Fibroblast of upper back skin (primary cell): ENCODE data around the gene RPAP3.

Experiments
- DNase-seq: peaks from one replicate; pipeline ENCODE4 v3.0.0-alpha.2; 2013

Gene RPAP3, protein sequence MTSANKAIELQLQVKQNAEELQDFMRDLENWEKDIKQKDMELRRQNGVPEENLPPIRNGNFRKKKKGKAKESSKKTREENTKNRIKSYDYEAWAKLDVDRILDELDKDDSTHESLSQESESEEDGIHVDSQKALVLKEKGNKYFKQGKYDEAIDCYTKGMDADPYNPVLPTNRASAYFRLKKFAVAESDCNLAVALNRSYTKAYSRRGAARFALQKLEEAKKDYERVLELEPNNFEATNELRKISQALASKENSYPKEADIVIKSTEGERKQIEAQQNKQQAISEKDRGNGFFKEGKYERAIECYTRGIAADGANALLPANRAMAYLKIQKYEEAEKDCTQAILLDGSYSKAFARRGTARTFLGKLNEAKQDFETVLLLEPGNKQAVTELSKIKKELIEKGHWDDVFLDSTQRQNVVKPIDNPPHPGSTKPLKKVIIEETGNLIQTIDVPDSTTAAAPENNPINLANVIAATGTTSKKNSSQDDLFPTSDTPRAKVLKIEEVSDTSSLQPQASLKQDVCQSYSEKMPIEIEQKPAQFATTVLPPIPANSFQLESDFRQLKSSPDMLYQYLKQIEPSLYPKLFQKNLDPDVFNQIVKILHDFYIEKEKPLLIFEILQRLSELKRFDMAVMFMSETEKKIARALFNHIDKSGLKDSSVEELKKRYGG

DNA sequence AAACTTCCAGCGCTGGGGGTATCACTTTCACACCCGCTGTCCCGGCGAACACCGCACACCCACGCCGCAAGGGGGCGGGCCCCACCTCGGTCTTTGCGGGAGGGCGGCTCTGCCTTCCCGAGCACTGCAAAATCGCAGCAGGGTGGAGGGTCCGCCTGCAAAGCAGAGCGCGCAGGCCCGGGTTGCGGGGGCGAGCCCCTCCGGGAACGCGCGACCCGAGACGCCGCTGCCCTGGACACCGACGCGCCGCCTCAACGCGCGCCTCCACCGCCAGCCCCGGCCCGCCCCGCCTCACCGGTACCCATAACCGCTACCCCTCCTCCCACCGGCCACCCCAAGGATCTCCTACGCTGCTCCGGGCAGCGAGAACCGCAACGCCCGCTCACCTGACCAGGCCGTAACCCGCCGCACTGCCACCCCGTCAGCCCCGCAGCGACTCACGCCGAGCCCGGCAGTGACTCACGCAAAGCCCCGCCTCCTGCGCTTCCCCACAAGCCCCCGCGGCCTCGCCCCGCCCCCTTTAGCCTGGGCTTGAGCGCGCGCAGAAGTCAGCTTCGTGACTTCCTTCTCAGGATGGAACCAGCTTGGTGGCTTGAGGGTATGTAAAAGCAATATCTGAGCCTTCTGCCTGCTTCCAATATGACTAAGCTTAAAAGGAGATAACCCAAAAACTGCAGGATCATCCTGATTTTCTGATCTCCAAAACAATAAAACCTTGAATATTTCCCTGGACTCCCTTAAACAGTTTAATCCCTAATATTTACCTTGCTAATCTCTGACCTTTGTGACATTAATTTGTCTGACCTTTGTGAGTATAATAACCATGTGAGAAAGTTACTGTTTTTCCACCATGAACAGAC lies at the start of gene RPAP3:
RPAP3 (minus strand) TSS at position 465 of the 860 bp plus-strand sequence. CDS start 3,190 bp downstream, outside the sequence.
- DNase-seq: peak; percentile 90

DNA sequence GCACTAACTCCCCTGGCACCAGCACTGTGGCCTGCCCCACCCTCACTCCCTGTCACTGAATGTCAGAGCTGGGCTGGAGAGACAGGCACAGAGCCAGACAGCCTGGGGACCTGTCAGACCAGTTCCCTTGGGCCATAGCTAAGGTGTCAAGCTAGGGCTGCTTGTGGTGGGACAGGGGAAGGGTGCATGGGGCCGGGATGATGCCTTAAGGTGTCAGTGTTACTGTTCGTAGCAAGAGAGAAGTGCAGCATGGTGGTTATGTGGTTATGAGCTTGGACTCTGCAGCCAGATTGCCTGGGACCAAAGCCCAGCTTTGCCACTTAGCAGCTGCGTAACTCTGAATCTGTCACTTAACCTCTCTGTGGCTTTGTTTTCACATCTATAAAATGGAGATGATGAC lies 49.1 kb upstream of the RPAP3 start:
- DNase-seq: no peak

GRCh38 chr12:47754126-47754525 lies 48.3 kb upstream of the RPAP3 start:
- no peak for DNase-seq

GRCh38 chr12:47753021-47754001 lies 47.5 kb upstream of the RPAP3 start:
- DNase-seq: no peak

GRCh38 chr12:47752552-47752951 lies 46.7 kb upstream of the RPAP3 start:
- DNase-seq: peak; percentile 34

DNA sequence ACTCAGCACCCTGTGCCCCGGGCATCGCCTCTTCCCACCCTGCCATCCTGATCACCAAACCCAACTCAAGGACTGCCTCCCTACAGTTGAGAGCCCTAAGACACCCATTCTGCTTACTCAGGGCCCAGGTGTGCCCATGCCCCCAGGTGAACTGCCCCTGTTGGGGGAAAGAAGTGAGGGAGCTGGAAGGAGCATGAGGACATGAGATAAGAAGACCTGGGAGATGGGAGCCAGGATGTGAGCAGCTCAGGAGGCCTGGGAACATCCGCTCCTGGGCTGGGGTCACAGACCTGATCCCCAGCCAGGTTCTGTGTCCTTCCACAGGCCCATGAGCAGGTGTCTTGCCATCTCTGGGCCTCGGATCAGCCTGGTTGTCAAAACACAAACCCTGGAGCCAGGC lies 46.3 kb upstream of the RPAP3 start:
- DNase-seq: no peak

GRCh38 chr12:47751561-47751960 lies 45.7 kb upstream of the RPAP3 start:
- DNase-seq: no peak

DNA sequence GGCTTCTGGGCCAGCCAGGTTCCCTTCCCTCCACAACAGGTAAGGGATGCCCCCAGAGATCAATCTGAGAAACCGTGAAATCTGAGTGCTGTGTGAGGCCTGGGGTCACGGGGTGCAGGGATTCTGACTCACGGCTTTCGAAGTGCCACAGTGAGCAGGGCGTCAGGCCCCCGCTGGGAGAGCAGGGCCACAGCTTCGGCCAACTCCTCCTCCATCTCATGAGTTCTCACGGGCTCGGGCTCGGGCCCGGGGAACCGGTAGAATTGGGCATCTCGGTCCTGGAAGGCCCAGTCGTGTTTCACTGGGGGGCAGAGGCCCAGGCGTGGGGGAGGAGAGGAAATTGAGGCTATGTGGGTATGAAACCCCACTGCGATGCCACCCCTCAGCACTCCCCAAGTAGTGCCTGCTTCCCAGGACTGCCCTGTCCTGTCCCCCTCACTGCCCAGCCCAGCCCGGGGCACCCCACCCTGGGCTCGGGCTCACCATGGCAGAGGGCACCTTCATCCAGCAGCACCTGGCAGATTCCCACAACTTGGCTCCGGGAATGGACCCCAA lies 45.2 kb upstream of the RPAP3 start:
- no peak for DNase-seq

GRCh38 chr12:47750229-47750798 lies 44.5 kb upstream of the RPAP3 start:
- DNase-seq: no peak

DNA sequence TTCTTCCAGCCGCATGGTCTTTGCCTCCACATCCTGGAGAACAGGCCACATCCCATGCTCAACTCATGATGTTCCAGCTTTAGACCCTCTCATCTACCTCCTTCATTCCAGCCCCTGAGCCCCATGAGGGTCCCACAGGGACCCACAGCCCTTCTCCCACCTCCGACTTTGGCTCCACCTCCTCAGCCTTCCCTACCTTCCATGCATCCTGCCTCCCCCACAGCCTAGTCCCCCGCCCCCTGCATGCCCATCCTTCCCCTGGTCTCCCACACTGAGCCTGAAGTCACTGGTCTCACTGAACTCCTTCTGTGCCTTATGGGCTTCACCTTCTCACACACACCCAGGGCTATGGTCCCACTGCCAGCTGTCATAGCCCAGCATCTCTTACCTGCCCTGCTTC lies 43.1 kb upstream of the RPAP3 start:
- no peak for DNase-seq

DNA sequence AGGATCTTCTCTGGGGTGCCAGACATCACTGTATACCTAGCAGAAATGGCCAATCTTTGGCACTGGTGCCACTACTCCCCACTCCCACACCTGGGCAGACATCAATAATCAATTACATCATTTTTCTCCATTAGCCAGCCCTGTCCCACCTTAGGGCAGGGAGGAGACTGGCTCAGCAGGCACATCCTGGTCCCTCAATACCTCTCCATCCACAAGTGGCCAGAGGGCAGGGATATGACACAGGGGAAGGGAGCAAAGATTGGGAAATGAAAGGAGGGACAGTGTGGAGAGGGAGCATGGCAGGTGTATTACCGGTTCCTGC lies 42.6 kb upstream of the RPAP3 start:
- no peak for DNase-seq

GRCh38 chr12:47747596-47748506 lies 42.0 kb upstream of the RPAP3 start:
- no peak for DNase-seq

DNA sequence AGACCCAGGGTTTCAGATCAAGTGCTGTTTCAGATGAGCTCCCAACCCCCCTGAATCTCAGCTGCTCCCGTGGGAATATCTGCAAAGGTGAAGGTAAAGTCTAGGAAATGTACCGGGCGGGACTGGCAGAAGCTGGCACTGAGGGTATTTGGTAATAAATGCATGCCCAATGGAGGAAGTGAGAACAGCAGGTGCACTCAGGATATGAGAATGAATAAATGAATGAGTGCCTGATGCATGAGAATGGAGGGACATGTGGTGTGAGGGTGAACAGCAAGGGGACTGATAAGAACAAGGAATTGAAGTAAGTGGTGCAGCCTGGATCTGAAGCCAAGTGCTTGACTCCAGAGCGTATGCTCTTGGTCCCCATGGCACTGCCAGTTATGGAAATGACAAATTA lies 41.3 kb upstream of the RPAP3 start:
- no peak for DNase-seq

GRCh38 chr12:47746523-47746922 lies 40.7 kb upstream of the RPAP3 start:
- DNase-seq: no peak

GRCh38 chr12:47746073-47746472 lies 40.2 kb upstream of the RPAP3 start:
- DNase-seq: no peak

GRCh38 chr12:47745485-47746041 lies 39.7 kb upstream of the RPAP3 start:
- DNase-seq: no peak

- no peak for DNase-seq
Measured at GRCh38 chr12:47744778-47745436, 39.1 kb upstream of the RPAP3 start.

GRCh38 chr12:47744005-47744651 lies 38.3 kb upstream of the RPAP3 start:
- DNase-seq: no peak

DNA sequence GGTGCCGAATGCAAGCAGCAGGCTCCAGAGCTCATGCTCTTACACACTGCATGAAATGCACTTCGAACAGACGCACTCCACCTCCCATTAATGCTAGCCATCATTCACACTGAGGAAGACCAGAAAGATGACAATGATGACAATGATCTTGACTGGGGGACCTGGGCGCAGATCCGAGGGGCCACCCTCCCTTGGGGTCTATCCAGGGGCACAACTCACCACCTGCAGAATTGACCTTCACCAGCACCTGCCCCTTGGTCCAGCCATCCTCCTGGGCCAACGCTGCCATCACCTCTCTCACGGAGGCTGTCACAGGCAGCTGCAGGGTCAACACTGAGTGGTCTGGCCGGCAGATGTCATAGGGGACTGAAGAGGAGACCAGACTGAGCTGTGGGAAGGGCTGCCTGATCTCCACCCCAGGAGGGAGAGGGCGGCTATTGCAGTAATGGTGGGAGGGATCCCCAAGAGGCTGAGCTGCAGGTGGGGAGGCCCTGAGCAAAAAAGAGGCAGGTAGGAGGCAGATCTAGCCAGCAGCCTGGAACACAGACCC lies 37.6 kb upstream of the RPAP3 start:
- no peak for DNase-seq
